DND-41 (cell line): ENCODE measurements around the gene SNTA1.

Experiments
- ATAC-seq: fragments of 200-7000 bp; cut with Tn5 transposase; 3 replicates; pipeline ENCODE4 v1.9.1; 2021; ENCODE audit warnings: low read depth; ENCODE audit not compliant: insufficient read depth
- DNase-seq: peaks from one replicate; pipeline ENCODE4 v3.0.0-alpha.2; 2020
- H2AFZ ChIP-seq: 2 replicates; pipeline ENCODE4 v1.6.0; 2012; ENCODE audit warnings: low read depth, low read length
- H3K27ac ChIP-seq: 2 replicates; pipeline ENCODE4 v1.5.1; 2012; ENCODE audit warnings: low read length, inconsistent platforms
- H3K27me3 ChIP-seq: fragments of 200-600 bp; sonication (generic); 2 replicates; pipeline ENCODE4 v1.6.0; 2012; ENCODE audit warnings: low read length, mild to moderate bottlenecking, inconsistent platforms; ENCODE audit not compliant: insufficient read depth, poor library complexity
- H3K36me3 ChIP-seq: 2 replicates; pipeline ENCODE4 v1.5.1; 2012; ENCODE audit warnings: low read length, inconsistent platforms; ENCODE audit not compliant: insufficient read depth
- H3K4me1 ChIP-seq: 2 replicates; pipeline ENCODE4 v1.5.1; 2012; ENCODE audit warnings: mild to moderate bottlenecking, low read length; ENCODE audit not compliant: insufficient read depth
- H3K4me2 ChIP-seq: 2 replicates; pipeline ENCODE4 v1.6.0; 2012; ENCODE audit warnings: mild to moderate bottlenecking, moderate library complexity, low read length, inconsistent platforms; ENCODE audit not compliant: insufficient read depth
- H3K4me3 ChIP-seq, 2 experiments: fragments of 200-600 bp in 1 of 2; shearing (Covaris generic) in 1 of 2; 2 replicates each; pipeline ENCODE4 v1.5.1; 2012 to 2016; ENCODE audit warnings: inconsistent platforms in 2 of 2, low read length in 2 of 2, mild to moderate bottlenecking in 2 of 2, low read depth in 1 of 2, moderate library complexity in 1 of 2
- H3K79me2 ChIP-seq: 2 replicates; pipeline ENCODE4 v1.6.0; 2012; ENCODE audit warnings: low read length, inconsistent platforms; ENCODE audit not compliant: insufficient read depth
- H3K9ac ChIP-seq: 2 replicates; pipeline ENCODE4 v1.6.0; 2012; ENCODE audit warnings: low read depth, mild to moderate bottlenecking, inconsistent platforms, low read length, moderate library complexity
- H3K9me3 ChIP-seq: 2 replicates; pipeline ENCODE4 v1.5.1; 2012; ENCODE audit warnings: low read length, moderate library complexity, mild to moderate bottlenecking, inconsistent platforms; ENCODE audit not compliant: insufficient read depth, severe bottlenecking
- H4K20me1 ChIP-seq: 2 replicates; pipeline ENCODE4 v1.6.0; 2012; ENCODE audit warnings: low read length; ENCODE audit not compliant: insufficient read depth
- EZH2 ChIP-seq: IDR thresholded peaks from 3 replicates; pipeline ENCODE4 v1.6.1; 2012; ENCODE audit warnings: borderline replicate concordance, low read depth, mild to moderate bottlenecking, moderate library complexity, low read length, inconsistent platforms; ENCODE audit not compliant: severe bottlenecking
- TF ChIP-seq, protein P1 (sequence below): IDR thresholded peaks from 2 replicates; pipeline ENCODE4 v1.5.1; 2012; ENCODE audit warnings: borderline replicate concordance, low read length, moderate library complexity, mild to moderate bottlenecking; ENCODE audit not compliant: poor library complexity, severe bottlenecking; ENCODE audit errors: extremely low read depth

SNTA1 gene

DNA sequence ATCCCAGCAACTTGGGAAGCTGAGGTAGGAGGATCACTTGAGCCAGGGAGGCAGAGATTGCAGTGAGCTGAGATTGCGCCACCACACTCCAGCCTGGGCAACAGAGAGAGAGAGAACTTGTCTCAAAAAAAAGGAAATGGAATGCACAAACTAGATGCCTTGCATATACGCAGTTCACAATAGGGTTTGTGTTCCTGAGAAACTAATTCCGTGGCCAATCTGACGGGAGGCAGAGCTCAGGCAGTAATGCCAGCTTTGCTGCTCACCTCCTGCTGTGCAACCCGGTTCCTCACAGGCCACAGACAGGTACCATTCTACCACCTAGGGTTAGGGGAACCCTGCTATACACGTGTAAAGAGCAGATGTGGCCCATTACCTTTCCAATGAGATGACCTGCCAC is 43.6 kb downstream of the SNTA1 start:
- peaks cover 85% of the 10 kb centered on the region for H3K79me2 ChIP-seq
- H3K4me3 ChIP-seq: peak overlapping the region; percentile 87 to 92; a peak in 3 of 4 replicates
- H2AFZ ChIP-seq: no peak overlapping the region
- peak overlapping the region; percentile 90 for H3K4me2 ChIP-seq
- DNase-seq (no peak), ATAC-seq (no peak)
- H3K9me3 ChIP-seq: no peaks in the 10 kb centered on the region
- peaks cover 27% of the 10 kb centered on the region for H3K36me3 ChIP-seq
- 0 out of 2 replicates have a peak overlapping the region, but pooled peaks have one; percentile 2 for H3K27ac ChIP-seq
- H4K20me1 ChIP-seq: peaks cover 29% of the 10 kb centered on the region; the same call in 1 of the 2 replicates
- H3K9ac ChIP-seq: peak overlapping the region; percentile 77
- no peak for TF ChIP-seq EZH2
- TF ChIP-seq, protein P1, sequence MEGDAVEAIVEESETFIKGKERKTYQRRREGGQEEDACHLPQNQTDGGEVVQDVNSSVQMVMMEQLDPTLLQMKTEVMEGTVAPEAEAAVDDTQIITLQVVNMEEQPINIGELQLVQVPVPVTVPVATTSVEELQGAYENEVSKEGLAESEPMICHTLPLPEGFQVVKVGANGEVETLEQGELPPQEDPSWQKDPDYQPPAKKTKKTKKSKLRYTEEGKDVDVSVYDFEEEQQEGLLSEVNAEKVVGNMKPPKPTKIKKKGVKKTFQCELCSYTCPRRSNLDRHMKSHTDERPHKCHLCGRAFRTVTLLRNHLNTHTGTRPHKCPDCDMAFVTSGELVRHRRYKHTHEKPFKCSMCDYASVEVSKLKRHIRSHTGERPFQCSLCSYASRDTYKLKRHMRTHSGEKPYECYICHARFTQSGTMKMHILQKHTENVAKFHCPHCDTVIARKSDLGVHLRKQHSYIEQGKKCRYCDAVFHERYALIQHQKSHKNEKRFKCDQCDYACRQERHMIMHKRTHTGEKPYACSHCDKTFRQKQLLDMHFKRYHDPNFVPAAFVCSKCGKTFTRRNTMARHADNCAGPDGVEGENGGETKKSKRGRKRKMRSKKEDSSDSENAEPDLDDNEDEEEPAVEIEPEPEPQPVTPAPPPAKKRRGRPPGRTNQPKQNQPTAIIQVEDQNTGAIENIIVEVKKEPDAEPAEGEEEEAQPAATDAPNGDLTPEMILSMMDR: no peak
- no peaks in the 10 kb centered on the region for H3K27me3 ChIP-seq
- peaks cover 38% of the 10 kb centered on the region for H3K4me1 ChIP-seq

DNA sequence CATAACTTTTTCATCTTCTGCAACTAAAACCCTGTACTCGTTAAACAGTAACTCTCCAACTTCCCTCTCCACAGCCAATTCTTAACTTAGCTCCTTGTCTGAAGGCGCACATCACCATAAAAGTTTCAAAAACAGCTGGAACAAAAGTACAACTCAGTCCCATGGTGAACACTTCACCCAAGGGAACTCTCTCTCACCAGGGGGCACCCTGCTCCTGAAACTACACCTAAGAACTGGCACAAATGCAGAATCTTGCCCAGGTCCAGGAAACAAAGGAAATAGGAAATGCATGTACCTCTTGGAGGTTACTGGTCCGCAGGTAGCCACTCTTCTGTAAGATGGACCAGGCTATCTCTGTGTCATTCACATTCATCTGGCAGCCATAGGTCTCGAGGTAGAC is 48.8 kb downstream of the SNTA1 start:
- no peak for DNase-seq
- Histone ChIP-seq H4K20me1 (peaks cover 16% of the 10 kb centered on the region; the same call in 1 of the 2 replicates), H2AFZ (no peak overlapping the region), H3K9ac (no peak overlapping the region), H3K27ac (no peak overlapping the region), H3K4me2 (no peak overlapping the region), H3K79me2 (peaks cover 54% of the 10 kb centered on the region), H3K36me3 (peaks cover 67% of the 10 kb centered on the region), H3K4me1 (peaks cover 14% of the 10 kb centered on the region), H3K9me3 (peaks cover 2% of the 10 kb centered on the region), H3K4me3 (no peak overlapping the region), H3K27me3 (no peaks in the 10 kb centered on the region)
- TF ChIP-seq, protein P1: peak; percentile 28
- no peak for TF ChIP-seq EZH2
- ATAC-seq: no peak

DNA sequence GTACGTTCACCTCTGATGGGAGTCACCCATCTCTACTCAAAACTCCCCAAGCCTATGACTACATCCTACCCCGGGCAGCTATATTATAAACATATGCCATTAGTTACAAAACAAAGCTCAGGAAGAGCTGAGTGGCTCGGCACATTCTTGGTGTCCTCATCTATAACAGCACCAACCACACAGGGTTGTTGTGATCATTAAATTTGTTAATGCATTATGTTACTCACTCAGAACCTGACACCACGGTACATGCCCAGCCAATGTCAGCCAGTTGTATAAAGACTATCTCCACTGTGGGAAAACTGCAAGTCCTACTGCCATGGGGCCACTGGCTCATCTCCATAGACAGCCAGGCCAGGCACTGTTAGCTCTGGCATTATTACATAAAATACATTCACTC is 50.0 kb downstream of the SNTA1 start:
- Histone ChIP-seq H3K27ac (no peak overlapping the region), H3K4me3 (no peak overlapping the region), H2AFZ (no peak overlapping the region), H3K4me1 (peaks cover 3% of the 10 kb centered on the region; the same call in 1 of the 2 replicates), H3K36me3 (peaks cover 68% of the 10 kb centered on the region), H3K27me3 (no peaks in the 10 kb centered on the region), H3K9ac (no peak overlapping the region), H3K9me3 (peaks cover 2% of the 10 kb centered on the region), H4K20me1 (peaks cover 8% of the 10 kb centered on the region; the same call in 1 of the 2 replicates), H3K4me2 (no peak overlapping the region), H3K79me2 (peaks cover 43% of the 10 kb centered on the region)
- TF ChIP-seq, protein P1: no peak
- no peak for TF ChIP-seq EZH2
- DNase-seq: no peak
- ATAC-seq: no peak
